Stimulated activated CD4-positive, alpha-beta T cell treated with anti-CD3 and anti-CD28 coated beads, Interleukin-4, amount 100 ng/mL, for 24 hours (primary cell): ENCODE measurements around the gene DNAH7.
"Not testable (repeated sequence)": the region's sequence is repeated elsewhere in the genome, so short reads cannot be mapped to it uniquely, and the experiment has no call there.

Experiments
- DNase-seq: peaks from one replicate; pipeline ENCODE4 v3.0.0-alpha.2; 2020

The DNAH7 gene

GRCh38 chr2:195706161-195706900, 362.3 kb downstream of the DNAH7 start:
- no peak for DNase-seq

- DNase-seq, result no peak
These were observed 368.2 kb downstream of the DNAH7 start for GRCh38 chr2:195700480-195700879.

- no peak for DNase-seq
These were observed 370.9 kb downstream of the DNAH7 start for GRCh38 chr2:195697681-195698220.

- DNase-seq, result no peak
These were observed 372.6 kb downstream of the DNAH7 start for GRCh38 chr2:195696012-195696411.

- no peak for DNase-seq
These were observed 373.5 kb downstream of the DNAH7 start for GRCh38 chr2:195695002-195695631.

GRCh38 chr2:195694553-195694952, 374.1 kb downstream of the DNAH7 start:
- DNase-seq, result no peak

- DNase-seq, result not testable (repeated sequence)
These were observed 376.1 kb downstream of the DNAH7 start for GRCh38 chr2:195692531-195692930.
